NCI-H446 (cell line): ENCODE data around the gene CDKN3.
"Not testable (repeated sequence)": the region's sequence is repeated elsewhere in the genome, so short reads cannot be mapped to it uniquely, and the experiment has no call there.

Experiments
- DNase-seq, 2 experiments: peaks; one replicate each; lab custom pipeline; 2025; lab: John Stamatoyannopoulos, UW

CDKN3 gene

DNA sequence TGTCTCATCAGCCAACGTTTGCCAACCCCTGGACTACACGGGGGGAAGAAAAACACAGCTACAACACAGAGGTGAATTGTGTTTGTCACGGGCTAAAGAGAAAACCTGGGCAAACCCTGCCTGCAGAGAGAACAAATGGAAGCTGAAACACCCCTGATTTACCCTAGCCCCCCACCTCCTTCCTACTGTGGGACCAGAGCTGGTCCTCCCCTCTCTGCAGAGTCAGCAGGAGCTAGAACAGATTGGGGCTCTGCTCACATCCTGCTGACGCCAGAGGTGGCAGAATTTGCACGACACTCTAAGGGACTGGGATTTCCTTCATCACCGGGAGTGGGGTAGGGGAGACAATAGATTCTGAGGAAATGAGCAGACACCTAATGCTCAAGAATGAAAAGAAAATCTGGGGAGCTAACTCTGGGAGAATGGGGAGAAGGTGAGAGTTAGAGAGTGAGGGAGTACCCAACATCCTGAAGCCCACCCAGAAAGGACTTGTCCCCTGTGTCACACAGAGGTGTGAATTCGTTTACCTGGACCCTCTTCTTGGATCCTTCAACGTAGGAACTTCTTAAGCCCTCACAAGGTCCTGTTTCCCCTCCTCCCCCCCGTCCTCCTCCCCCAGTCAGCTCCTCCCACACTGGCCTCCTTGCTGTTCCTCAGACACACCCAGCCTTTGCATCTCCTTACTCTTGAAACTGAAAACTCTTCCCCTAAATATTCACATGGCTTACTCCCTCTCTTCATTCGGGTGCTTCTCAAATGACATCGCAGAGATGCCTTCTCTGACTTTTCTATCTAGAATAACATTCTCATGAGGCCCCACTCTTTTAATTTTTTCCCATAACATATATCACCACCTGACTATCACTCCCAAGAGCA is 26.2 kb upstream of the CDKN3 start:
- DNase-seq = no peak

DNA sequence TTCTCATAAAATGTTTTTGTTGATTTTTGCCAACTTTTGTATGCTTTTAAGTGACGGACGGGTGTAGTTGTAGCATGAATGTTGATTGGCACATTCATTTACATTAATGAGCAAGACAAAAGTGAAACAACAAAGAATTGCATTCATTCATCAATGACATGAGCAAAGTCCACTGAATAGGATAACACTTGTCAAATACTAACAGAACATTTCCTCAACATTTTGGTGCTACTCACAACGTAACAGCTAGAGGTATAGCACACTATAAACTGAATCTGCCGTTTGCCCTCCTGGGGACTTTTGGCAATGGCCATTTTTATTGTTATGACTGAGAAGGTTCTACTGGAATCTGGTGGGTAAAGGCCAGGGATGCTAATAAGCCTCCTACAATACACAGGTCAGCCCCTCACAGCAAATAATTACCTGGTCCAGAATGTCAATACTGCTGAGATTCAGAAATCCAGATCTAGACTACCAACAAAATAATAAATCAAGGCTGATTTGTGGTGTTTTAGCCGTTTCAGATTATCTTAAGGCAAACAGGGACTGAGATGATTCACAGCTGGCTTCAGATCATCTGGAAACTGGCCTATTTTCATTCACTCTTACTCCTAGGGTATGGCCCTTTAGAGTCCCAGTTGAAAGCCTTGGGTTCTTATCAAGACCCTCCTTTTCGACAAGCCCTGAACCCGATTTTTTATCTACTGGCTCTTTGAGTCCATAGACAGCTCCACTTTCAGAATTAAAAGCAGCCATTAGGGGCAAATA is 22.5 kb upstream of the CDKN3 start:
- DNase-seq = no peak

DNA sequence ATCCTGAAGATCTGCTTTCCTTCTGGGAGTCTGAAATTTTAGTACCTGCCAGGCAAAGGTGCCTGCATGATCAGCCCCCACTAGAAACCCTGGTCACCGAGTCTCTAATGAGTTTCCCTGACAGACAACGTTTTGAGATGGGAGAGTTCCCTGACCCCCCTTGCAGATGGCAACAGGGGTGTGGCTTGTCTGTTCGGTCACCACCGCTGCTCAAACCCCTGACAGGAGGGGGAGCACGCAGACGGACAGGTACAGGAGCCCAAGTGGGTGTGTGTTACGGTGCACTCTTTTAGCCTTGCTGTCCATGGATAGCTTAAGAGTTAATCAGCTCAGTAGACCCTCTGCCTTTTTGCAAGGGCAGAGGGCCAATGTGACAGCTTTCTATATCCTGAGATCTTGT is 19.3 kb upstream of the CDKN3 start:
- no peak for DNase-seq

GRCh38 chr14:54378893-54379292 is 17.9 kb upstream of the CDKN3 start:
- not testable (repeated sequence) for DNase-seq

- not testable (repeated sequence) for DNase-seq
Observed at GRCh38 chr14:54380558-54380957, 16.2 kb upstream of the CDKN3 start.

- DNase-seq = no peak
Observed at GRCh38 chr14:54381821-54382220, 15.0 kb upstream of the CDKN3 start.

DNA sequence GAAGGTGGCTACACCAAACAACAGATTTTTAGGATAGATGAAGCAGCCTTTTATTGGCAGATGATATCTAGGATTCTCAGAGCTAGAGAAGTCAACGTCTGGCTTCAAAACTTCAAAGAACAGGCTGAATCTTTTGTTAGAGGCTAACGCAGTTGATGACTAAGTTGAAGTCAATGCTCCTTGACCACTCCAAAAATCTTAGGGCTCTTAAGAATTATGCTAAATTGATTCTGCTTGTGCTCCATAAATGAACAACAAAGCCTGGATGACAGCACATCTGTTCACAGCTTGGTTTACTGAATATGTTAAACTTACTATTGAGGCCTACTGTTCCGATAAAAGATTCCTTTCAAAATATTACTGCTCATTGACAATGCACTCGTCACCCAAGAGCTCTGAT is 13.0 kb upstream of the CDKN3 start:
- DNase-seq = no peak

GRCh38 chr14:54385556-54385955 is 11.3 kb upstream of the CDKN3 start:
- DNase-seq = no peak

- no peak for DNase-seq
Observed at GRCh38 chr14:54387328-54387727, 9.5 kb upstream of the CDKN3 start.

GRCh38 chr14:54392131-54392859 is 4.5 kb upstream of the CDKN3 start:
- no peak for DNase-seq

GRCh38 chr14:54392986-54393884 is 3.6 kb upstream of the CDKN3 start:
- not testable (repeated sequence) for DNase-seq

GRCh38 chr14:54394596-54394995 is 2.2 kb upstream of the CDKN3 start:
- DNase-seq = no peak

GRCh38 chr14:54395284-54395683 is 1.5 kb upstream of the CDKN3 start:
- DNase-seq = no peak

GRCh38 chr14:54395716-54396115 is 1.1 kb upstream of the CDKN3 start:
- DNase-seq = no peak

DNA sequence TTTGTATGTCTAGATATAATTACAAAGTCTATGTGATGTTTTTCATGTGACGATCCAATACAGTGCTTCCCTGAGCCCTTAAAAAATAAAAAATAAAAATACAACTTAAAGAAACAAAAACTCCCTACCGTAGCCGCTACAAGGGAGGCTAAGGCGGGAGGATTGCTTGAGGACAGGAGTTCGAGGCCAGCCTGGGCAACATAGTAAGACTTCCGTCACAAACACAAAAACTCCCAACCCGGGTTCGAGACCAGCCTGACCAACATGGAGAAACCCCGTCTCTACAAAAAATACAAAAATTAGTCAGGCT is 669 bp upstream of the CDKN3 start:
- DNase-seq = no peak

- no peak for DNase-seq
Observed at GRCh38 chr14:54399560-54399959, 2.8 kb downstream of the CDKN3 start.

DNA sequence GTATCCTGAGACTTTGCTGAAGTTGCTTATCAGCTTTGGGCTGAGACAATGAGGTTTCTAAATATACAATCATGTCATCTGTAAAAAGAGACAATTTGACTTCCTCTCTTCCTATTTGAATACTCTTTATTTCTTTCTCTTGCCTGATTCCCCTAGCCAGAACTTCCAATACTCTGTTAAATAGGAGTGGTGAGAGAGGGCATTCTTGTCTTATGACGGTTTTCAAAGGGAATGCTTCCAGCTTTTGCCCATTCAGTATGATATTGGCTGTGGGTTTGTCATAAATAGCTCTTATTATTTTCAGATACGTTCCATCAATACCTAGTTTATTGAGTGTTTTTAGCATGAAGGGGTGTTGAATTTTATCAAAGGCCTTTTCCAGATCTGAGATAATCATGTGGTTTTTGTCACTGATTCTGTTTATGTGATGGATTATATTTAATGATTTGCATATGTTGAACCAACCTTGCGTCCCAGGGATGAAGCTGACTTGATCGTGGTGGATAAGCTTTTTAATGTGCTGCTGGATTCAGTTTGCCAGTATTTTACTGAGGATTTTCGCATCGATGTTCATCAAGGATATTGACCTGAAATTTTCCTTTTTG is 6.7 kb downstream of the CDKN3 start:
- DNase-seq = not testable (repeated sequence)

DNA sequence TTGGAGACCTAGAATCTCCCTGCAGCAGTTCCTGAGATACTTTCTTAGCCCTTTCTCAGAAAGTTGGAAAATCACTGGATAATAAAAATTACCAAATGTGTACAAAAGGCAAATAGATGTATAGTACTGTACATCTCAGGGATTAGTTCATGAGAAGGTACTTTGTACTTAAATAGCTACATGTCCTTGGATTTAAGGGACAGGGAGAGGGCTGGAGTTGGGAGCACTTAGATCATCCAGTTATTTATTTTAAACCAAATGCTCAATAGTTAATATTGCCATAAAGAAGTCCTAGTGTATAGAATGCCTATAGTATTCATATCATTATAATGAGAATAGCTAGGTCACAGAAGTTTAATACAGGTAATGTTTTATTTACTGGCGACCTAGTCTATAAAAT is 13.4 kb downstream of the CDKN3 start:
- no peak for DNase-seq

DNA sequence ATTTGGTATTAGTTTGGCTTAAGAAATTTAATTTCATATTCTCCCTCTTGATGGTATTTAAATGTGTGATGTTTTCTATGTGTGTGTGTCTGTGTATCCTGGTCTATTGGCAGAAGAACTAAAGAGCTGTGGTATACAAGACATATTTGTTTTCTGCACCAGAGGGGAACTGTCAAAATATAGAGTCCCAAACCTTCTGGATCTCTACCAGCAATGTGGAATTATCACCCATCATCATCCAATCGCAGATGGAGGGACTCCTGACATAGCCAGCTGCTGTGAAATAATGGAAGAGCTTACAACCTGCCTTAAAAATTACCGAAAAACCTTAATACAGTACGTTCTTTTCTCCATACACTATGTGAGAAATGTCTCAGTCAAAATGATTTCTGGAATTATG is 14.6 kb downstream of the CDKN3 start:
- no peak for DNase-seq

DNA sequence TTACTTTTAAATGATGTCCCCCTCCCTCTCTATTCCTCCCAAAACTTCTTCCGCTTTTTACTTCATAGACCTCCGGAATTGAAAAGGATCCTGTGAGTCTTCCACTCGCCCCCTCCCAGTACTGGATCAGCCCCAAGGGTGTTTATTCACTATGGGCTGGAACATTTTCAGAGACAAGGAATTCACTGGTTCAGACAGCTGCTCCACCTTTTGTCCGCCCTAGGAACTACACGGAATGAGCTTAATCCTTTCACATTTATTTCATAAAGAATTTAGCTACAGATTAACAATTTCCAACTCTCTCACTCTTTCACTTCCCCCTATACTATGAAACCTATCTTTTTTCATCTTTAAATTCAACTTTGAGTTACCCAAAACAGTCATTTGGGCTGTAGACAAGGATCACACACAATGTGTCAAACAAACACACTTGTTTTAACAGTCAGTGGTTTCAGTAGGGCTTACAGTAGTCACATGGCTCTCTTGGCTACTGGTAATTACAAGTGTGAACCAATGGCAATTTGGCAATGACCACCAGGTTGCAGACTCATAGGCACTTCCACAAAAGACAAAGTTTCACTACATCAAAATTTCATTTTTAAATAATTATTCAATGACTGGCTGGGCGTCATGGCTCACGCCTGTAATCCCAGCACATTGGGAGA is 23.8 kb downstream of the CDKN3 start:
- DNase-seq = peak; percentile 27 to 36

- DNase-seq = no peak
Observed at GRCh38 chr14:54423991-54424390, 27.2 kb downstream of the CDKN3 start.
